ENCODE measurements around the gene FRMD6. TPM values are rescaled to one million over a fixed set of nuclear protein-coding genes. Genes with fewer than 3 reads are reported as not detected.

Gene FRMD6
- total RNA-seq, 1 experiment from 2014 or later, result 9.6 TPM

GRCh38 chr14:51774209-51774608, 122.5 kb downstream of the FRMD6 start:
- Histone ChIP-seq H2BK12ac (ENCODE audit: insufficient read length, low read depth, low read length) (no peak overlapping the region), H3K27ac (ENCODE audit: insufficient read length, low read depth, low read length) (no peak overlapping the region), H4K5ac (ENCODE audit: insufficient read length, low read depth, low read length) (no peak overlapping the region), H2BK120ac (ENCODE audit: low read depth, low read length, poor library complexity, severe bottlenecking) (no peak overlapping the region), H3K56ac (ENCODE audit: insufficient read length, low read depth, low read length) (no peak overlapping the region), H4K20me1 (ENCODE audit: control insufficient read depth, insufficient read depth, insufficient read length) (no peaks in the 10 kb centered on the region), H3K18ac (ENCODE audit: insufficient read length, low read depth, low read length) (no peak overlapping the region), H2BK20ac (ENCODE audit: low read depth, low read length, poor library complexity, severe bottlenecking) (no peak overlapping the region), H3K4ac (ENCODE audit: low read depth, low read length) (no peak overlapping the region), H3K4me1 (ENCODE audit: insufficient read depth, low read length) (no peaks in the 10 kb centered on the region; the same call in 1 of the 2 replicates), H3K79me2 (ENCODE audit: insufficient read depth, low read length) (no peaks in the 10 kb centered on the region), H3K79me1 (ENCODE audit: insufficient read depth, low read depth, low read length, poor library complexity, severe bottlenecking) (no peaks in the 10 kb centered on the region), H3K14ac (ENCODE audit: insufficient read depth, low read length) (no peak overlapping the region), H2BK5ac (ENCODE audit: insufficient read length, low read length) (no peak overlapping the region), H3K4me2 (ENCODE audit: insufficient read depth, insufficient read length, low read length) (no peak overlapping the region), H2AFZ (ENCODE audit: low read length) (no peak overlapping the region), H3T11ph (ENCODE audit: low read length) (no peak overlapping the region), H4K91ac (ENCODE audit: insufficient read length, low read depth, low read length) (no peak overlapping the region), H2AK5ac (ENCODE audit: insufficient read length, low read length) (no peak overlapping the region), H3K9ac (ENCODE audit: extremely low read depth, insufficient read length, low read length) (no peak overlapping the region), H3K23me2 (ENCODE audit: insufficient read length, low read depth, low read length, poor library complexity, severe bottlenecking) (peaks cover 5% of the 10 kb centered on the region), H3K9me3 (ENCODE audit: control insufficient read depth, low read depth, low read length) (no peaks in the 10 kb centered on the region), H4K8ac (replicated peaks; ENCODE audit: insufficient read length, low read depth, low read length) (no peak overlapping the region), H3K23ac (ENCODE audit: insufficient read length, low read depth, low read length) (no peak overlapping the region), H2BK15ac (ENCODE audit: low read depth, low read length) (no peak overlapping the region), H3K27me3 (ENCODE audit: insufficient read depth, low read length) (no peaks in the 10 kb centered on the region)
- no peak overlapping the region for H3K27ac Mint-ChIP-seq
- H3K4me1 Mint-ChIP-seq, result peaks cover 6 to 8% of the 10 kb centered on the region in 2 experiments
- H3K27me3 Mint-ChIP-seq (ENCODE audit: low read depth), result no peaks in the 10 kb centered on the region
- no peak for TF ChIP-seq CTCF (conservative IDR thresholded peaks at IDR 0.05)
- H3K9me3 Mint-ChIP-seq, result no peaks in the 10 kb centered on the region; a peak in 1 of 5 replicates
- no peak overlapping the region for H3K4me3 Mint-ChIP-seq
- H3K36me3 Mint-ChIP-seq (ENCODE audit: insufficient read depth in 1 of 3, low read depth in 3 of 3), result no peaks in the 10 kb centered on the region
- no CpG with 5 or more reads among the region's 19 CpGs for WGBS (ENCODE audit: extremely low coverage, insufficient read length, low lambda C conversion rate)
- no peak for DNase-seq

All from H9 (cell line).